T-helper 1 cell (primary cell): ENCODE data around the gene POLR3H.
"Not testable (repeated sequence)": the region's sequence is repeated elsewhere in the genome, so short reads cannot be mapped to it uniquely, and the experiment has no call there.

Source experiments
- DNase-seq, 5 donors: peaks; one replicate each; pipeline ENCODE4 v3.0.0-alpha.2; 2012 to 2020
- total RNA-seq, 4 donors: gene quantifications; one replicate each; lab custom pipeline; 2026; lab: John Stamatoyannopoulos, UW

Gene POLR3H, protein sequence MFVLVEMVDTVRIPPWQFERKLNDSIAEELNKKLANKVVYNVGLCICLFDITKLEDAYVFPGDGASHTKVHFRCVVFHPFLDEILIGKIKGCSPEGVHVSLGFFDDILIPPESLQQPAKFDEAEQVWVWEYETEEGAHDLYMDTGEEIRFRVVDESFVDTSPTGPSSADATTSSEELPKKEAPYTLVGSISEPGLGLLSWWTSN
- 22.2 to 33.8 (median 25.3) reads per million in 4 donors for total RNA-seq

DNA sequence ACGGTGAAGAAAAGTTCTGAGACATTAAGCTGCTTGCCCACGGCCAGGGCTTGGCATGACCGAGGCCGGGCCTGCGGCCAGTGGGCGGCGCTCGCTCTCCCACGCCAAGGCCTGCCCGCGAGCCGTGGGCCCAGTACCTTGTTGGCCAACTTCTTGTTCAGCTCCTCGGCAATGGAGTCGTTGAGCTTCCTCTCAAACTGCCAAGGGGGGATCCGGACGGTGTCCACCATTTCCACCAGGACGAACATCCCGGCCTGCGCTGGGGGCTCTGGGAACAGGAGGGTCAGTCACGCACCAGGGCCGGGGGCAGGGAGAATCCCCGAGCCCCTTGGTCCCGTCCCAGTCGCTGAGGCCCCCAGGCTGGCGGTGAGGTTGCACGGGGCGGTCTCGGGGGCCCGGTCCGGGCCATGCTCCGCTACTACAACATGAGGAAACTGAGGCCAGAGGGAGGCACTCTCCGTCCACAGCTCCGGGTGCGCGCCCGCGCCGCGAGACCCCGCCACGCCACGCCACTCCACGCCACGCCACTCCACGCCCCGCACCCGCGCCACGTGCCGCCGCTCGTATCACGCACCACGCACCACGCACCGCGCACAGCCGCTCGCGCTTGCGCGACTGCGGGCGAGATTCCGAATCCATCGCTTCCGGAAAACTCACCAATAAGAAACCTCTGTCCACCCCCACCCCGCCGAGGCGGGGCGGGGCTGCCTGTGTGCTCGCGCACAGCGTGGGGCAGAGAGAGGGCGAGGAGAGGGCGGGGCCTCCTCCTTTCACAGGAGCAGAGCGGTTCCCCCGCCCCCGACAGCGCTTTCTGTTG is at the start of gene POLR3H:
Gene POLR3H, minus strand, starts transcription at position 617 of the 817 bp plus-strand sequence. Its CDS starts 369 bp downstream, at position 248.
- peak; percentile 93 to 98 (median 94) for DNase-seq

DNA sequence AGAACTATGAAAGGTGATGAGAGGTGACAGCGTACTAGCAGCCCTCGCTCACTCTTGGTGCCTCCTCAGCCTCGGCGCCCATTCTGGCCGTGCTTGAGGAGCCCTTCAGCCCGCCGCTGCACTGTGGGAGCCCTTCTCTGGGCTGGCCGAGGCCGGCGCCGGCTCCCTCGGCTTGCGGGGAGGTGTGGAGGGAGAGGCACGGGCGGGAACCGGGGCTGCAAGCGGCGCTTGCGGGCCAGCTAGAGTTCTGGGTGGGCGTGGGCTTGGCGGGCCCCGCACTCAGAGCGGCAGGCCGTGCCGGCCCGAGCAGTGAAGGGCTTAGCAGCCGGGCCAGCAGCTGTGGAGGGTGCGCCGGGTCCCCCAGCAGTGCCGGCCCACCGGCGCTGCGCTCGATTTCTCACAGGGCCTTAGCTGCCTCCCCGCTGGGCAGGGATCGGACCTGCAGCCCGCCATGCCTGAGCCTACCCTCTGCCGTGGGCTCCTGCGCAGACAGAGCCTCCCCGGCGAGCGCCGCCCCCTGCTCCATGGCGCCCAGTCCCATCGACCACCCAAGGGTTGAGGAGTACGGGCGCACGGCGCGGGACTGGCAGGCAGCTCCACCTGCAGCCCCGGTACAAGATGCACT is 49.2 kb upstream of the POLR3H start:
- DNase-seq: not testable (repeated sequence)

DNA sequence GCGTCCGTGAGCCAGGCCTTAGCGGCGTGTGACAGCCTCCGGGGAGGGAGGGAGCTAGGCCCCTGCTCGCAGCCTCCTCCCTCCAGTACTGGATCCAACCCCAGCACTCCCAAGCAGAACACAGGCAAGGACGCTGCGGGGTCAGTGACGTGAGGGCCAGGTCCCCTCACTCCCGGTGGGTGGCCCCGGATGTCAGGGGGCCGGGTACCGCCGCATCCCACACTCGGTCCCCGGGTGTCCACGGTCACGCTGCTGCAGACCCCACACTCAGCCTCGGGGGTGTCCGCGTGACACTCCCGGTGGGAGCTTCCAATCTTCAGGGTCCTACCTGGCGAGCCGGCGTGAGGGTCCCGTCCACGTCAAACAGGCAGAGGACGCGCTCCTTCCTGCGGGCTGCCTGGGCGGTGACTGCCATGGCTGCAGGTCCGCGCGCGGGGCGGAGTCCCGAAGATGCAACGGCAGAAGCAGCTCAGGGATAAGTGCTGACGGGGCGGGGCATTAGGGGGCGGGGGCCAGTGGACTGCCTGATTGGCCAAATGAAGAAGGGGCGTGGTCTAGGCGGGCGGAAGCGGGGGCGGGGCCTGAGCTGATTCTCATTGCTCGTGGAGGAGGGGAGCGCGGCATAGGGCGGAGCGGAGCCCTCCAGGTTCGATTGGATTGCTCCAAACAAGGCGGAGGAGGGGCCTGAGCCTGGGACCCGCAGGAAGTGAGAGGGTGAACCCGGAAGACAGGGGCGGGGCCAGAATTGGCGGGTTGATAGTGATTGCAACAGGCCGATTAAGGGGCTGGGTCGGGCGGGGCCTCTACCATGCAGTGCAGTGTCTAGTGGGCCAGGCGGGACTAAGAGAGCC is 45.3 kb upstream of the POLR3H start, which contains the start of gene PMM1:
Gene PMM1, minus strand, starts transcription at position 450 of the 851 bp plus-strand sequence. Its CDS starts 35 bp downstream, at position 415.
- peak; percentile 100 for DNase-seq

DNA sequence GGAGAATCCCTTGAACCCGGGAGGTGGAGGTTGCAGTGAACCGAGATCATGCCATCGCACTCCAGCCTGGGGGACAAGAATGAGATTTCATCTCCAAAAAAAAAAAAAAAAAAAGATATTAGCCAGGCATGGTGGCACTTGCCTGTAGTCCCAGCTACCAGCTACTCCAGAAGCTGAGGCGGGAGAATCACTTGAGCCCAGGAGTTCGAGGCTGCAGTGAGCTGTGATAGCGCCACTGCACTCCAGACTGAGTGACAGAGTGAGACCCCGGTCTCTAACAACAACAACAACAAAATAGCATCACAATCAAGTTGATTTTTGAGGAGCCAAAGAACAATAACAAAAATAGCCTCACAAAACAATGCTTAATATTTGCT is 43.1 kb upstream of the POLR3H start:
- DNase-seq: no peak

DNA sequence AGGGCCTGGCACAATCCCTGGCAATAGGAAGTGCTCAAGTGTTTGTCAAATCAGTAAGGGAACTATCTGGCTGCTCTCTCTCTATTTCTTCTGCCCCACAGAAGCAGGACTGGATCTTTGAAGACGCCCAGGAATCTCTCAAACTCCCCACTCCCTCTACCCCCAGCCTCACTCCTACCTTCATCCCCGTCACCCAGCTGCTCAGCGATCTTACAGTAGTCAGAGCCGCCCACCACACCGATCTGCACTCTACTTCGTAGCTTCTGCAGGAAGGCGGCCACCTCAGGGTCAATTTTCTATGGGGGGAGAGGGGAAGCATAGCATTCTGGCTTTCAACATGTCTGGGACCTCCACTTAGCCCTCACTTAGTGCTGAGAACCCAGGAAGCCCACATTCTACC is 41.6 kb upstream of the POLR3H start:
- no peak for DNase-seq

DNA sequence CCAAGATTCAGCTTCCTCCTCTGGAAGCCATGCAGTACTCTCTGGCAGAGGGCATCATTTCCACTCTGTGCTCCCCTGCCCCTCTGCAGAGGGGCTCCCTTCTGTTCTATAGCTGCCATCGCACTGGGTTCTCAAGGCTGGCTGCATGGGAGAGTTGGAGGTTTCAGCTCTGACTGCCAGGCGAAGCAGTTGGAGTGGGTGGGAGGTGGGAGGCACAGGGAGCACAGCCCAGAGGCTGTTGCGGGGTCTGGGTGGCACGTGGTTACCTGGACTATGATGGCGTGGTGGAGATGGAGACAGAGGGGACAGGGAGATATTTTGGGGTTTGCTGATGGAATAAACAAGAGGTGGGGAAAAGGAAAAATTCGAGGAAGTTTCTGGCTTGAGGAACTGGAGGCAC is 40.6 kb upstream of the POLR3H start:
- no peak for DNase-seq

DNA sequence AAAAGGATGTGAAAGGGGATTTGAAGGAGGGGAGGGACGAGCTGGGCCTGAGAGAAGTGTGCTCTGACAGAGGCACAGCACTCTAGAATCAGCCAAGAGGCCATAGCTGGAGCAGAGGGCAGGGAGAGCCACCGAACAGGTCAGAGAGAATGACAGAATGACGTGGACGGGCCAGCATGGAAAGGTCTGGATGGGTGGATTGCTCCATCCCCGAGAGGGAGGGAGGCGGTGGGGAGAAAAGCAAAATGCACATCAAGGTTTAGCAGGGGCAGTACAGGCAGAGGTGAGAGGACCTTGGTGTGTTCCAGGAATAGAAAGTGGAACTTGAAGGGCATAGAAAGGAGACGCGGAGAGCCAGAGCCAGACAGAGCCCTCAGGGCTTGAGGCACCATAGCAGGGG is 38.4 kb upstream of the POLR3H start:
- no peak for DNase-seq

DNA sequence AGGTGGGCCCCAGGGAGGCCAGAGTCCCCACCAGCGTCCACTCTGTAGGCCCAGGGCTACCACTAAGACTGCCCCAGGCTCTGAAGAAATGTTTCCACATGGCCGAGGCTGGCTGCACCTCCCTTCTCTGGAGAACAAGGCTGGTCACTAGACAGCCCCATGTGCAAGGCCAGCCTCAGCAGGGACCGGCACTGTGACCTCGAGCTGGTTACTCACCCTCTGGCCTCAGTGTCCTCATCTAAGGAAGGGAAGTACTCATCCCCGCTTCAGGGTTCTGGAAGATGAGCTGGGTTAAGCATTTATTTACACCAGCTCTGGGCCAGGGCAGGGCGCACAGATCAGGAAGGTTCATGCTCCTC is 35.7 kb upstream of the POLR3H start:
- DNase-seq: no peak

DNA sequence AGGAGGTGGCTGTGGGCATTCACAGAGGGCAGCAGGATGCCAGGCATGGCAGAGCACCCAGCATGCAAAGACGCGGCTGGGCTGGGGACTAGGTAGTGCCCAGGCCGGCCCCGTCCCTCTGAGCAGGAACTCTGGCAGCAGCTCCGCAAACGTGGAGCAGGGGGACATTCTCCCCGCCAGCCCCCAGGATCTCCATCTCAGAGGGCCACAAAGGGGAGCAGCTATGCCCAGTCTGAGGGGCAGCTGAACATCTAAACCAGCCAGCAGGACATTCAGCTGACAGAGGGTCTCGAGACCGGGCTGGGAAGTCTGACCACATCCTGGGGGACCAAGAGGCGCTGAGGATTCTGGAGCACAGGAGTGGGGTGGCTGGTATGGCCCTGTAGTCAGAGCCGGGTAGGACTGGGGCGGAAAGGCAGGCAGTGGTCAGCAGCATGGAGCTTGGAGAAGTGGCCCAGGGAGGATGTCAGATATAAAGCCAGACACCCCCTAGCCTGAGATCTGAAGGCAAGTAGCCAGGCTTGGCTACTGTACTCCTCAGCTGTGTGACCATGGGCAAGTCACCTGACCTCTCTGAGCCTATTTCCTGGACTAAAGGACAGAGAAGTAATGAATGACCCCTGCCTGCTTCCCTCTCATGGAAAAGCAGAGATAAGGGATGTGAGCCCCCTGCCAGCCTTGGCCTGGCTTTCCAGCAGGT is 35.2 kb upstream of the POLR3H start:
- DNase-seq: no peak

DNA sequence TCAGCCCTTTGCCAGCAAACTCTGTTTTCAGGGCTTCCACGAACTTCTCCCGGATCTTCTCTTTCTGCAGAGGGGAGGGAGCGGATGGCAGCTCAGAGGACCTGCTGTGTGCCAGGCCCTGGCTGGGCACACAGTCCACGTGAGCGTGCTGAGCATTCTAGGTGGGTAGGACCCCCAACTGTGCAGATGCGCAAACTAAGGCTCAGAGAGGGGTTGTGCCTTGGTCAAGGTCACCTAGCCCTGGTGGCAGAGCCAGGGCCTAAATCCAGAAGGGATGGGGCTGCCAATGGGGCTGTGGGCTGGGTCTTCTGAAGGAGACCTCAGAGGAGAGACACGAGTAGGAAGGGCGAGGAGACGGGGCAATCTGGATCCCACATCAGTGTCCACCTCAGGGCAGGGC is 34.5 kb upstream of the POLR3H start:
- DNase-seq: no peak

DNA sequence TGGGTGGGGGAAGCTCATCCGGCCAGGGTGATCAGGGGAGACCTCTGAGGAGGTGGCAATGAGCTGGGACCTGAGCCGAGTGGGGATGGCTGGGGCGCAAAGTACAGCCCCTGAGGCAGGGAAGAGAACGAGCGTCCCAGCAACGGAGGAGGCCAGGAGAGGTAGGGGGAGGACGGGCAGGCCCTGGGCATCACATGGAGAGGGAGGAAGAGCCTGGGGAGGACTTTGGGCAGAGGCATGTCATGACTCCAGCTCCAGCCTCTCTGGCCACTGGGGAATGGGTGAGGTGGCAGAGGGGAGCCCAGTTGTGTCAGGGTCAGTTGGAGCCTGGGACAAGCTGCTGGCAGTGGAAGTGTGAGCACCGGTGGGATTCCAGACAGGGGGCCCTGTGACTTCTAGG is 33.8 kb upstream of the POLR3H start:
- DNase-seq: no peak

DNA sequence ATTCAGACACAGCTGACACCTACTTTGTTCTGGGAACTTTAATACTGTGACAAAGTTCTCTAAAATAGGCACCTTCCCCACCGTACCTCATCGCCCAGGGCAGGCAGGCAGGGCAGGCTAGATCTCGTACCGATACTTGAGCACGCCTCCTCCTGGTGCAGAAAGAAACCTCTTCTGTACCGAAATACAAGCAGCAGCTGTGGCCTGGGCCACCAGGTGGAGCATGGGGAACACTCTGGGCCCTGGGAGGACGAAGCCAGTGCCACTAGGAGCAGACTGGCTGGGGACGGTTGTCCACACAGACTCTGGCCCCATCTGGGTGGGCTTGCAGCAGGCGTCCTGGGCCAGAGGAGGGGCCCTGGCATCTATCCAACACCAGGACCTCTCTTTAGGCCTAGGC is 32.6 kb upstream of the POLR3H start:
- DNase-seq: peak in 2 of 5 donors; percentile 11 to 40

DNA sequence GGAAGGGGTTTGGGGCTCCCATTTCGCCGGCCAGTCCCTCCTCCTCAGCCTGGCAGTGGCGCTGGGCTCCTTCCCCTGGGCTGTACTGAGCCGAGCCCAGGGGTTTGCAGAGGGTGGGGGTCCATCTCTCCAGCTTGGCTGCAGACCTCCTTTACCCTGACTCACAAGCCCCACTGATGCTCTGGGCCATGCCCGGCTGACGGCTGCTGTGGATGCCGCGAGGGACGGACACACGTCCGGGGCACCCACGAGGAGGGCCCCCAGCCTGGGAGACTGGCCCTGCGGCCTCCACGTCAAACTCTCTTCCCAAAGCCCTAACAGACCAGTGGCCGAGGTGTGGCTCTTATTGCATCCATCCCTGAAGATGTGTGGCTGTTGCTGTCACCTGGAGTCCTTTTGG is 31.3 kb upstream of the POLR3H start:
- no peak for DNase-seq

DNA sequence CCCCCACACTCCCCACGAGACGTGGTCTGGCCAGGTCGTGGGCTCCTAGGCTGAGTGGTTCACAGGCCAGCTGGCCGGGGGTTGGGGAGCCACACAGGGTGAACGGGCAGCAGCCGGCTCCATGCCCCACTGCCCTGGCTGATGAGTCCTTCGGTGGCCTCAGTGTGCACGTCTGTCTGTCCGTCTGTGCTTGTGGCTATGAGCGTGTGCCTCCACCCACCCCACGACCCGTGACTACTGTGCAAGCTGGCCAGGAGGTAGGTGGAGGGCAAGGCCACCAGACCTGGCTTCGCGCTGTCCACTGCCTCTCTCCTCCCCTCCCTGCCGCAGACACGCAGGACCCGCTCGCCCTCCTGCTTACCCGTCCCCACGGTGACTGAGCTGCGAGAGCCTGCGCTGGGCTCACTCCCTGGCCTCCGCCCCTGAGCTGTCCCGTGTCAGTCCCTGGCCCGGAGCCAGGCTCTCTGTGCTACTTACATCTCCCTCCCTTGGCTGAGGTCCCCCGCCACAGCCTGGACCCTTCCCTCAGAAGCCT is 30.6 kb upstream of the POLR3H start:
- no peak for DNase-seq

DNA sequence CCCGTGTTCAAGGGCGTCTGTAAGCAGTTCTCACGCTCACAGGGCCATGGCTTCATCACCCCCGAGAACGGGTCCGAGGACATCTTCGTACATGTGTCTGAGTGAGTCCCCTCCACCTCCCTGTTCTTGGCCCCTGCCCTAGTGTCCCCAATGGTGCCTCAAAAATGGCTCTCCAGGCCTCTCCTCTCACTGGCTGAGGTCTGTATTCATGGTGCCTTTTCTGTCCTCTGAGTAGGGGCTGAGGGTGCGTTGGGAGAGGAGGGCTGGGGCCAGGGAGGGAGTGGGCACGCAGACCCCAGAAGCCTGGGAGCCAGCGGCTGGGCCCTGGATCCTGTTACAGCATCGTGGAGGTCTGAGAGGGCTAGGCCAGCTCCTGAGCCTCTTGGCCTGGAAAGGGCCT is 29.4 kb upstream of the POLR3H start:
- DNase-seq: no peak

DNA sequence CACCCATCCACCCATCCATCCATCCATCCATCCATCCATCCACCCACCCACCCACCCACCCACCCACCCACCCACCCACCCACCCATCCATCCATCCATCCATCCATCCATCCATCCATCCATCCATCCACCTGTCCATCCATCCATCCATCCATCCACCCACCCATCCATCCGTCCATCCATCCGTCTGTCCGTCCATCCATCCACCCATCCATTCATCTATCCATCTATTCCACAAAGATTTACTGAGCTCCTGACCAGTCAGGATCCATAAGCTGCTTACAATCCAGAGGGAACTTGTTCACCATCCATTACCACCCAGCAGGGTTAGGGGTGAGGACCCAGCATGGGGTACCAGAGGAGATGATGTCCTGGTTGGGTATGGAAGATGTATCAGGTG is 28.0 kb upstream of the POLR3H start:
- DNase-seq: not testable (repeated sequence)

DNA sequence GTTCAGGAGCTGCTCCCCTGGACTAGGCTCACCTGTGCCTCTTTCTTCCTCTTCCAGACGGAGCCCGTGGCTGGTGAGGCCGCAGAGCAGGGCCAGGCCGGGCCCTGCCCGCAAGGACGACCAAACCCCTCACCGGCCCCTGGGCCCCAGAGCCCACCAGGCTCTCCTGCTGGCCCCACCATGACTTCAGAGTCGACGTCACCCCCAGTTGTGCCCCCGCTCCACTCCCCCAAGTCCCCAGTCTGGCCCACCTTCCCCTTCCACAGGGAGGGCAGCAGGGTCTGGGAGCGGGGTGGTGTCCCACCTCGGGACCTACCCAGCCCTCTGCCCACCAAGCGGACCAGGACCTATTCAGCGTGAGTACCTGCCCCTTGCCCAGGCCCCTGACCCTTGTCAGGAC is 27.5 kb upstream of the POLR3H start:
- no peak for DNase-seq

DNA sequence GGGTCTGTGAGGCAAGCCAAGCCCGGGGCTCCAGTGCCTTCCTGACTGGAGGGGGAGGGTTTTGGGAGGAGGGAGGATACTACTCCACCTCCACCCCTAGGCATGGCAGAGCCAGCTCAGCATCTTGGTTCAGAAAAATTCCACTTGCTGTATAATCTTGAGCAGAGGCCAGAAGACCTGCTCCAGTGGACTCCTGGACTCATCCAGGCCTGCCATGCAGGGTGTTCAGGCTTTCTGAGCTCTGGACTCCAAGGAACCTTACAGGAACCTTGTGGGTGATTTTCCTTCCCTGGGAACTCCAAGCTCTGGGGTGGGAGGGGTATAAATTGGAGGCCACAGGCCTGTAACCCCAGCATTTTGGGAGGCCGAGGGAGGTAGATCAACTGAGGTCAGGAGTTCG is 26.0 kb upstream of the POLR3H start:
- DNase-seq: no peak

DNA sequence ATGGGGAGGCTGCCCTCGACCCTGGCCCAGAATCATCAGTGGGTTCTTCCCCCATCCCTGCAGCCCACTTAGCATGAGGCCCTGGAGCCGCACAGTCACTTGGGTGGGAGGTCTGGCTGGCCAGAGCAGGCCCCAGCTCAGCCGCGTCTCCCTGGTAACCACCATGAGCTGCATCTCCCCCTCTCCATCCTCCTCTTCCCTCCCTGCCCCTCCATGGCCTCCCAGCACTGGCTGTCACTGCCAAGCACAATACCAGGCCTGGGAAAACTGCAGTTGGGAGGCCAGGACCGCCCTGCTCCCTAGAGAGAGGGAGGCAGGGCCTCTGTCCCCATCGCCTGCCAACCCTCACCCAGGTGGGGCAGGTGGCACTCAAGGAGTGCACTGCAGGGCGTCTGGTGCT is 24.5 kb upstream of the POLR3H start:
- no peak for DNase-seq

DNA sequence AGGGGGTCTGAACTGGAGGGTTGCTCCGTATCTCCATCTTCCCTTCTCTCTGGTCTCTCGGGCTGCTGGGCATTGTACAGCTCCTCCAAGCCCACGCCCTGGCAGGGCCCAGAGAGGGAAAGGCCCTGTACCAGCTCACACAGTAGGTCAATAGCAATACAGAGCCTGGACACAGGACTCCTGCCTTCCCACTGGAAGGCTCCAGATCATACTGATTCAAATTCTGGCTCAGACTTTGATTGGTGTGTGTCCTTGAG is 23.2 kb upstream of the POLR3H start:
- DNase-seq: no peak

DNA sequence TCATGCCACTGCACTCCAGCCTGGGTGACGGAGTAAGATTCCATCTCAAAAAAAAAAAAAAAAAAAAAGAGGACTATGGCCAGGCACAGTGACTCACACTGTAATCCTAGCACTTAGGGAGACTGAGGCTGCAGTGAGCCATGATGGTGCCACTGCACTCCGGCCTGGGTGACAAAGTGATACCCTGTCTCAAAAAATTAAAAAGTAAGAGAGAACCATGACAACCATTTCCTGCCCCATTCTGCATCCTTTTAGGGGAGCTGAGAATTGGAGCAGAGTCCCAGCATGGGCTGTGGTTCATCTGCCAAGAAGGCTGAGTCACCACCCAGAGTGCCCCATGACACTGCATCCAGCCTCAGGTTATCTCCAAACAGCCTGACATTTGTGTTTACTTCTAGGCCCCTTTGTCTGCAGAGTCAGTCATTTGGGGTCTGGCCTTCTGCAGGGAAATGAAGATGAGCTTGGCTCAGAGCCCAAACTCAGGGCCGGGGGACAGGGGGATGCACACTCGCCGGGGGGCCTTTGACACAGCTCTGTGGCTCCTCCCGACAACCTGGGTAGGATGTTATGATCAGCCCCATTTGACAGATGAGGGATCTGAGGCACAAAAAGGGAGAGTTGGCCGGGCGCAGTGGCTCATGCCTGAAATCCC is 21.3 kb upstream of the POLR3H start:
- DNase-seq: peak in 1 of 5 donors; percentile 38

DNA sequence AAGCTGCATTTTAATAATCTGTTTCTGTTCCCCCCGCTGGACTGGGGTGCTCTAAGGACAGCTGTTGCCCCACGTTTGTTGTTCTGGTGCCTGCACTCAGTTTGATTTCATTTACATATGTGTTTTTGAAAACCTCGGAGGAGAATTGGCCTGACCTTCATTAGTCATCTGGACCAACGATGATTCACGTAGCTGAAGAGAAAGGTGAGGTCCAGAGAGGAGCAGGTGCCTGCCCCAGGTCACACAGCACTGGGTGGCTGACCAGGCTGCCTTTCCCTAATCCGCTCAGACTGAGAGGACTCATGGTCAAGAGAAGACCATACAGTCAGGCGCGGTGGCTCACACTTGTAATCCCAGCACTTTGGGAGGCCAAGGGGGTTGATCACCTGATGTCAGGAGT is 20.3 kb upstream of the POLR3H start:
- DNase-seq: no peak
